Keratinocyte (primary cell): ENCODE data around the gene PPARGC1A. TPM values are rescaled to one million over a fixed set of nuclear protein-coding genes. Genes with fewer than 3 reads are reported as not detected.

Experiments
- DNase-seq: peaks from one replicate; pipeline ENCODE4 v3.0.0-alpha.2; 2011; ENCODE audit warnings: low read depth, missing footprints, low spot score
- FAIRE-seq: peaks from 2 replicates; lab custom pipeline; 2011; peaks lifted over from hg19 to GRCh38; lab: Jason Lieb, UNC
- H2AFZ ChIP-seq: 2 replicates; pipeline ENCODE4 v1.6.0; 2012; ENCODE audit warnings: low read length, control low read depth, inconsistent platforms; ENCODE audit not compliant: control insufficient read depth
- H3K27ac ChIP-seq: 2 replicates; pipeline ENCODE4 v1.5.1; 2011; ENCODE audit warnings: low read length; ENCODE audit not compliant: control insufficient read depth, insufficient read depth
- H3K27me3 ChIP-seq: 3 replicates; pipeline ENCODE4 v1.6.0; 2011; ENCODE audit warnings: low read length; ENCODE audit not compliant: control insufficient read depth, insufficient read depth; ENCODE audit errors: extremely low read depth
- H3K36me3 ChIP-seq, 2 experiments: 2 replicates in 1 of 2; 3 replicates in 1 of 2; pipeline ENCODE4 v1.5.1; 2011; ENCODE audit warnings: low read length in 2 of 2, mild to moderate bottlenecking in 1 of 2; ENCODE audit not compliant: control insufficient read depth in 2 of 2, insufficient read depth in 2 of 2; ENCODE audit errors: extremely low read depth in 1 of 2
- H3K4me1 ChIP-seq: 3 replicates; pipeline ENCODE4 v1.5.1; 2011; ENCODE audit warnings: low read length; ENCODE audit not compliant: control insufficient read depth, insufficient read depth; ENCODE audit errors: extremely low read depth
- H3K4me2 ChIP-seq: 3 replicates; pipeline ENCODE4 v1.6.0; 2011; ENCODE audit warnings: low read depth, low read length; ENCODE audit not compliant: control insufficient read depth, insufficient read depth; ENCODE audit errors: extremely low read depth
- H3K4me3 ChIP-seq, 3 experiments: fragments of 200-600 bp in 1 of 3; sonication (generic) in 1 of 3; 2 replicates in 2 of 3; 3 replicates in 1 of 3; pipeline ENCODE4 v1.5.1; 2011 to 2016; ENCODE audit warnings: low read length in 3 of 3, mild to moderate bottlenecking in 3 of 3, control low read depth in 2 of 3, inconsistent platforms in 1 of 3, low read depth in 1 of 3, mixed read lengths in 1 of 3, mixed run types in 1 of 3, moderate library complexity in 1 of 3; ENCODE audit not compliant: control insufficient read depth in 2 of 3, insufficient read depth in 2 of 3; ENCODE audit errors: extremely low read depth in 1 of 3
- H3K79me2 ChIP-seq: 2 replicates; pipeline ENCODE4 v1.6.0; 2012; ENCODE audit warnings: low read length; ENCODE audit not compliant: control insufficient read depth, insufficient read depth
- H3K9ac ChIP-seq: 3 replicates; pipeline ENCODE4 v1.6.0; 2011; ENCODE audit warnings: low read length; ENCODE audit not compliant: control insufficient read depth, insufficient read depth; ENCODE audit errors: extremely low read depth
- H3K9me1 ChIP-seq: 3 replicates; pipeline ENCODE4 v1.6.0; 2011; ENCODE audit warnings: low read length; ENCODE audit not compliant: control insufficient read depth, insufficient read depth; ENCODE audit errors: extremely low read depth
- H3K9me3 ChIP-seq: 2 replicates; pipeline ENCODE4 v1.5.1; 2012; ENCODE audit warnings: low read depth, low read length; ENCODE audit not compliant: control insufficient read depth
- H4K20me1 ChIP-seq: 3 replicates; pipeline ENCODE4 v1.6.0; 2011; ENCODE audit warnings: low read length; ENCODE audit not compliant: control insufficient read depth, insufficient read depth; ENCODE audit errors: extremely low read depth
- CTCF ChIP-seq, 3 experiments: IDR thresholded peaks in 1 of 3; conservative IDR thresholded peaks in 1 of 3; optimal IDR thresholded peaks in 1 of 3; 2 replicates in 2 of 3; 3 replicates in 1 of 3; pipeline versions ENCODE3 to v1.5.1; 2011; ENCODE audit warnings: low read length in 3 of 3, mild to moderate bottlenecking in 3 of 3, moderate library complexity in 2 of 3, control low read depth in 1 of 3, inconsistent platforms in 1 of 3; ENCODE audit not compliant: insufficient read depth in 2 of 3; ENCODE audit errors: extremely low read depth in 1 of 3
- EZH2 ChIP-seq: IDR thresholded peaks from one replicate; pipeline ENCODE4 v1.6.1; 2012; ENCODE audit warnings: inconsistent platforms, mild to moderate bottlenecking, low read length, moderate library complexity
- dilution Hi-C: fragments of 300-500 bp; cut with MboI; formaldehyde crosslinking; loops from one replicate; pipeline ENCODE4 v1.7.0; 2020; ENCODE audit warnings: low sequenced_read_pairs; ENCODE audit not compliant: extremely low pct_ligation_motif_present
- polyA plus RNA-seq, 5 experiments: library from polyadenylated mRNA; depleted of rRNA in 3 of 5; stranded (reverse) in 3 of 5; stranded (forward) in 1 of 5; unstranded in 1 of 5; fragments of >200 nt; gene quantifications; 1 replicate in 1 of 5; 2 replicates in 3 of 5; 3 replicates in 1 of 5; pipeline versions ENCODE4 v1.2.1 to v1.2.3, GENCODE V29; 2011 to 2012; ENCODE audit warnings: missing spikeins in 2 of 5, low read depth in 1 of 5, low replicate concordance in 1 of 5

Gene PPARGC1A
- polyA plus RNA-seq, 1 donor (not counting 4 experiments of a cell fraction or from before 2014, with no cell fraction given): 0.18 TPM

- DNase-seq (no peak), FAIRE-seq (no peak)
- Histone ChIP-seq H3K36me3 (no peaks in the 10 kb centered on the region), H2AFZ (no peak overlapping the region), H4K20me1 (no peaks in the 10 kb centered on the region), H3K4me2 (no peak overlapping the region), H3K9me3 (no peaks in the 10 kb centered on the region), H3K9ac (no peak overlapping the region), H3K79me2 (no peaks in the 10 kb centered on the region), H3K27me3 (no peaks in the 10 kb centered on the region), H3K4me1 (peaks cover 4% of the 10 kb centered on the region), H3K27ac (no peak overlapping the region), H3K9me1 (no peaks in the 10 kb centered on the region), H3K4me3 (no peak overlapping the region)
- dilution Hi-C loops: no loop called here
- no peak for TF ChIP-seq EZH2
- no peak for TF ChIP-seq CTCF (optimal IDR thresholded peaks at IDR 0.05 in 1 of 3, IDR thresholded peaks at IDR 0.05 in 1 of 3, conservative IDR thresholded peaks at IDR 0.05 in 1 of 3; ENCODE audit: extremely low read depth in 1 of 3, insufficient read depth in 2 of 3, low read length in 3 of 3)
These were observed 42.3 kb upstream of the PPARGC1A start for GRCh38 chr4:23932186-23932585.

- Histone ChIP-seq H3K27ac (no peak overlapping the region), H3K9me3 (no peaks in the 10 kb centered on the region), H3K9ac (no peak overlapping the region), H3K4me1 (peaks cover 4% of the 10 kb centered on the region), H4K20me1 (no peaks in the 10 kb centered on the region), H3K79me2 (no peaks in the 10 kb centered on the region), H3K9me1 (no peaks in the 10 kb centered on the region), H3K36me3 (no peaks in the 10 kb centered on the region), H2AFZ (no peak overlapping the region), H3K4me3 (no peak overlapping the region), H3K4me2 (no peak overlapping the region), H3K27me3 (no peaks in the 10 kb centered on the region)
- DNase-seq: no peak
- dilution Hi-C loops: no loop called here
- TF ChIP-seq EZH2 (no peak), CTCF (optimal IDR thresholded peaks at IDR 0.05 in 1 of 3, IDR thresholded peaks at IDR 0.05 in 1 of 3, conservative IDR thresholded peaks at IDR 0.05 in 1 of 3; ENCODE audit: extremely low read depth in 1 of 3, insufficient read depth in 2 of 3, low read length in 3 of 3) (no peak)
- no peak for FAIRE-seq
These were observed 41.6 kb upstream of the PPARGC1A start for GRCh38 chr4:23931489-23931830.
